IMR-90 (cell line): Measurements from ENCODE around the gene MFSD2A. TPM values are rescaled to one million over a fixed set of nuclear protein-coding genes. Genes with fewer than 3 reads are reported as not detected.

Experiments
- ATAC-seq: fragments of 200-7000 bp; cut with Tn5 transposase; 2 replicates; pipeline ENCODE4 v1.9.1; 2020; ENCODE audit warnings: low read depth, mild to moderate bottlenecking, moderate library complexity
- BruUV-seq: library from RNA; stranded (reverse); fragments of 400-500 nt; replicated peaks from 2 replicates; lab custom pipeline; 2021; lab: Mats Ljungman, UMichigan
- CTCF ChIA-PET: fragments of 300-600 bp; formaldehyde crosslinking; extraction: SDS; loops from one replicate; lab custom pipeline; 2021; ENCODE audit warnings: antibody characterized with exemption; lab: Yijun Ruan, JAX
- POLR2A ChIA-PET: fragments of 300-600 bp; sonication (Branson Sonifier 250); formaldehyde crosslinking; loops from one replicate; lab custom pipeline; 2022; ENCODE audit warnings: antibody characterized with exemption; ENCODE audit not compliant: unreplicated experiment; lab: Charles Lee
- DNase-seq: peaks from one replicate; pipeline ENCODE4 v3.0.0; 2013
- H2AFZ ChIP-seq: replicated peaks from 2 replicates; pipeline ENCODE3; 2013; ENCODE audit warnings: low read length, mild to moderate bottlenecking; ENCODE audit not compliant: poor library complexity
- H2AK5ac ChIP-seq: 2 replicates; pipeline ENCODE4 v1.6.1; 2013; ENCODE audit warnings: low read depth, low read length, inconsistent platforms
- H2AK9ac ChIP-seq: replicated peaks from 2 replicates; pipeline ENCODE3; 2013; ENCODE audit warnings: mild to moderate bottlenecking, low read depth, low read length, moderate library complexity; ENCODE audit not compliant: poor library complexity
- H2BK120ac ChIP-seq: 2 replicates; pipeline ENCODE4 v1.6.1; 2013; ENCODE audit warnings: low read depth, low read length, inconsistent platforms
- H2BK15ac ChIP-seq: 3 replicates; pipeline ENCODE4 v1.6.1; 2013; ENCODE audit warnings: low read depth, low read length, inconsistent platforms
- H2BK20ac ChIP-seq: 2 replicates; pipeline ENCODE4 v1.6.1; 2013; ENCODE audit warnings: low read depth, mild to moderate bottlenecking, inconsistent platforms, low read length, moderate library complexity
- H2BK5ac ChIP-seq: 2 replicates; pipeline ENCODE4 v1.6.1; 2013; ENCODE audit warnings: mild to moderate bottlenecking, low read depth, low read length, inconsistent platforms; ENCODE audit not compliant: poor library complexity, severe bottlenecking
- H3K14ac ChIP-seq: replicated peaks from 2 replicates; pipeline ENCODE4 v1.6.1; 2013; ENCODE audit warnings: low read depth, low read length, inconsistent platforms
- H3K18ac ChIP-seq: 2 replicates; pipeline ENCODE4 v1.6.1; 2013; ENCODE audit warnings: low read depth, low read length, control low read depth
- H3K23ac ChIP-seq: 2 replicates; pipeline ENCODE4 v1.6.1; 2013; ENCODE audit warnings: low read depth, low read length, inconsistent platforms
- H3K27ac ChIP-seq: 2 replicates; pipeline ENCODE4 v1.5.1; 2013; ENCODE audit warnings: mild to moderate bottlenecking, control low read depth, low read length; ENCODE audit not compliant: insufficient read depth
- H3K27me3 ChIP-seq: 2 replicates; pipeline ENCODE4 v1.6.1; 2013; ENCODE audit warnings: low read length; ENCODE audit not compliant: control insufficient read depth, insufficient read depth
- H3K36me3 ChIP-seq: 2 replicates; pipeline ENCODE4 v1.6.1; 2013; ENCODE audit warnings: low read length, mixed read lengths; ENCODE audit not compliant: control insufficient read depth, insufficient read depth
- H3K4ac ChIP-seq: 2 replicates; pipeline ENCODE4 v1.6.1; 2013; ENCODE audit warnings: low read depth, low read length, inconsistent platforms
- H3K4me1 ChIP-seq: 2 replicates; pipeline ENCODE4 v1.6.1; 2013; ENCODE audit warnings: low read length, mixed read lengths; ENCODE audit not compliant: control insufficient read depth, insufficient read depth
- H3K4me2 ChIP-seq: 2 replicates; pipeline ENCODE4 v1.6.1; 2013; ENCODE audit warnings: low read depth, mild to moderate bottlenecking, control low read depth, low read length, moderate library complexity
- H3K4me3 ChIP-seq: 2 replicates; pipeline ENCODE4 v1.5.1; 2013; ENCODE audit warnings: low read depth, mild to moderate bottlenecking, control low read depth, low read length, moderate library complexity; ENCODE audit not compliant: insufficient read depth
- H3K56ac ChIP-seq: 2 replicates; pipeline ENCODE4 v1.6.1; 2013; ENCODE audit warnings: low read length, inconsistent platforms; ENCODE audit not compliant: insufficient read depth; ENCODE audit errors: extremely low read depth
- H3K79me1 ChIP-seq, 2 experiments: 2 replicates each; pipeline ENCODE4 v1.6.1; 2013; ENCODE audit warnings: low read length in 2 of 2, inconsistent platforms in 1 of 2, low read depth in 1 of 2
- H3K9ac ChIP-seq: 2 replicates; pipeline ENCODE4 v1.6.1; 2013; ENCODE audit warnings: low read depth, low read length, control low read depth
- H3K9me1 ChIP-seq: 2 replicates; pipeline ENCODE4 v1.6.1; 2013; ENCODE audit warnings: low read length, inconsistent platforms; ENCODE audit not compliant: insufficient read depth
- H3K9me3 ChIP-seq: 2 replicates; pipeline ENCODE4 v1.6.1; 2013; ENCODE audit warnings: low read length; ENCODE audit not compliant: control insufficient read depth, insufficient read depth
- H4K20me1 ChIP-seq: 2 replicates; pipeline ENCODE4 v1.6.1; 2013; ENCODE audit warnings: low read length, inconsistent platforms; ENCODE audit not compliant: insufficient read depth
- H4K5ac ChIP-seq: 2 replicates; pipeline ENCODE4 v1.6.1; 2013; ENCODE audit warnings: mild to moderate bottlenecking, low read depth, low read length, control low read depth
- H4K8ac ChIP-seq, 2 experiments: 2 replicates each; pipeline ENCODE4 v1.6.1; 2013; ENCODE audit warnings: low read depth in 2 of 2, low read length in 2 of 2, control low read depth in 1 of 2, inconsistent platforms in 1 of 2
- H4K91ac ChIP-seq: 2 replicates; pipeline ENCODE4 v1.6.1; 2013; ENCODE audit warnings: low read depth, low read length, inconsistent platforms; ENCODE audit not compliant: insufficient read depth
- CHD1 ChIP-seq: IDR thresholded peaks from 2 replicates; pipeline ENCODE4 v1.6.1; 2012; ENCODE audit warnings: low read depth, low read length, improper control_type of control experiment
- SMC3 ChIP-seq: fragments of 150-350 bp; IDR thresholded peaks from 2 replicates; pipeline ENCODE4 v1.6.1; 2016; ENCODE audit warnings: low read depth, mild to moderate bottlenecking, antibody characterized with exemption, low read length, moderate library complexity
- WGBS, 2 experiments: methylation state at CpG; one replicate each; pipeline versions ENCODE4 v1.1.5 to v1.1.7; 2013; ENCODE audit warnings: missing lambda C conversion rate in 2 of 2; ENCODE audit not compliant: insufficient read length in 1 of 2; ENCODE audit errors: extremely low coverage in 2 of 2; 5-methylcytosine and 5-hydroxymethylcytosine counted together
- dilution Hi-C: fragments of 300-500 bp; cut with HindIII; formaldehyde crosslinking; loops from one replicate; pipeline ENCODE4 v1.14.3; 2018; ENCODE audit warnings: low sequenced_read_pairs; ENCODE audit not compliant: unreplicated experiment
- in situ Hi-C: fragments of 300-500 bp; cut with MboI; formaldehyde crosslinking; loops from 3 replicates; pipeline ENCODE4 v1.14.3; 2019; ENCODE audit warnings: low sequenced_read_pairs, inconsistent platforms, mixed read lengths
- intact Hi-C: fragments of 100-400 bp; cut with micrococcal nuclease; formaldehyde crosslinking; loops from 2 replicates; pipeline ENCODE4 v1.10.0; 2022
- polyA plus RNA-seq, 3 experiments: library from polyadenylated mRNA; depleted of rRNA; stranded (reverse); fragments of >200 nt; gene quantifications; 2 replicates each; pipeline ENCODE4 v1.2.3, GENCODE V29; 2012; ENCODE audit warnings: low replicate concordance in 1 of 3
- total RNA-seq: library from RNA; depleted of rRNA; stranded (reverse); fragments of >200 nt; gene quantifications from 2 replicates; pipeline ENCODE4 v1.2.3, GENCODE V29; 2012

The MFSD2A gene
- total and polyA plus RNA-seq, 2 of the 4 experiments (the other 2 are of a cell fraction): 5.7 to 7.3 TPM

GRCh38 chr1:39995973-39996393 lies 41.0 kb downstream of the MFSD2A start:
- Histone ChIP-seq H2BK120ac (no peak overlapping the region), H3K27me3 (no peaks in the 10 kb centered on the region), H2AFZ (peak overlapping the region; percentile 14), H2AK9ac (no peak overlapping the region), H3K18ac (peak overlapping the region; percentile 59; the same call in 1 of the 2 replicates), H4K20me1 (no peaks in the 10 kb centered on the region), H2BK20ac (no peak overlapping the region), H3K4ac (no peak overlapping the region), H3K36me3 (no peaks in the 10 kb centered on the region), H3K4me2 (no peak overlapping the region), H3K9ac (no peak overlapping the region), H3K56ac (no peak overlapping the region), H2BK5ac (no peak overlapping the region), H4K8ac (no peak overlapping the region), H3K27ac (no peak overlapping the region), H4K91ac (no peak overlapping the region), H3K79me1 (no peaks in the 10 kb centered on the region), H2BK15ac (no peak overlapping the region), H3K4me3 (no peak overlapping the region), H2AK5ac (no peak overlapping the region), H3K9me1 (no peaks in the 10 kb centered on the region), H3K4me1 (no peaks in the 10 kb centered on the region; the same call in 1 of the 2 replicates), H3K9me3 (no peaks in the 10 kb centered on the region), H3K14ac (no peak overlapping the region), H4K5ac (peak overlapping the region; percentile 36; the same call in 1 of the 2 replicates), H3K23ac (no peak overlapping the region)
- ATAC-seq (no peak; the same call in 1 of the 2 replicates), DNase-seq (no peak)
- dilution Hi-C loops: no loop called here
- ChIA-PET CTCF (no interaction called here), POLR2A (no interaction called here)
- intact Hi-C loops: no loop called here
- 88% methylated on average over 1 of the region's 1 CpG; no CpG with 5 or more reads in 1 of the 2 experiments for WGBS, 2 experiments
- in situ Hi-C loops: no loop called here
- no TSS peak for BruUV-seq
- TF ChIP-seq SMC3 (no peak), CHD1 (no peak)
